HL-60 (cell line): ENCODE measurements around the gene CADM1.

ENCODE experiments used
- DNase-seq, 2 experiments: peaks; one replicate each; pipeline ENCODE4 v3.0.0-alpha.2; 2010 to 2020; ENCODE audit warnings: low read depth in 1 of 2, low spot score in 1 of 2
- H3K27ac ChIP-seq: fragments of 250-450 bp; sonication (Bioruptor Pico); replicated peaks from 2 replicates; pipeline ENCODE4 v1.5.1; 2020; ENCODE audit warnings: mild to moderate bottlenecking, moderate library complexity
- H3K27me3 ChIP-seq: fragments of 250-450 bp; sonication (Bioruptor Pico); 2 replicates; pipeline ENCODE4 v1.5.1; 2021; ENCODE audit warnings: mild to moderate bottlenecking, moderate library complexity; ENCODE audit not compliant: insufficient read depth, poor library complexity, severe bottlenecking
- H3K4me3 ChIP-seq: replicated peaks from 2 replicates; pipeline ENCODE4 v1.5.1; 2011; ENCODE audit warnings: mild to moderate bottlenecking, control low read depth, low read length; ENCODE audit not compliant: insufficient read depth
- CTCF ChIP-seq: IDR thresholded peaks from one replicate; pipeline ENCODE4 v1.5.1; 2011; ENCODE audit warnings: low read length, control low read depth, inconsistent platforms; ENCODE audit not compliant: insufficient read depth
- GABPA ChIP-seq: IDR thresholded peaks from 2 replicates; pipeline ENCODE4 v1.6.1; 2012; ENCODE audit warnings: low read depth
- POLR2AphosphoS5 ChIP-seq: IDR thresholded peaks from 2 replicates; pipeline ENCODE4 v1.6.1; 2012; ENCODE audit warnings: low read depth
- SPI1 ChIP-seq: IDR thresholded peaks from 2 replicates; pipeline ENCODE4 v1.6.1; 2012; ENCODE audit warnings: low read depth, mild to moderate bottlenecking, borderline replicate concordance
- TF ChIP-seq, protein P1 (sequence below): IDR thresholded peaks from 2 replicates; pipeline ENCODE4 v1.6.1; 2012; ENCODE audit warnings: low read depth; ENCODE audit not compliant: insufficient replicate concordance

The CADM1 gene

DNA sequence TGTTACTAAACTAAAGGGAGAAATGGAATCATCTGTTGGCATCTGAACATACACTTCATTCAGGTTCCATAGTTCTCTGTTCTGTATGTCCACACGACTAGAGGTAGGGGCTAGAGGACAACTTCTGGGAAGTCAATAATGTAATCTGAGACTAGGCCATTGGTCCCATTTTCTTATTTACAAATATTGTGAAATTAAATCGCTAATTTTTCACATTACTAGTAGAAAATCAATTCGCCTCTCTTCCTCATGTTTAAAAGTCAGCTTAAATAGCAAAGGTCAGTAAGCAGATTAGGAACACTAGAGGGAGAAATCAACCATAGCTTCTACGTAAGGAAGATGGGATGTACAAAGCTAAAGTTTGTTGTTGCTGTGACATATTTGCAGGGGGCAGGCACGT is 59.7 kb downstream of the CADM1 start:
- TF ChIP-seq, protein P1, sequence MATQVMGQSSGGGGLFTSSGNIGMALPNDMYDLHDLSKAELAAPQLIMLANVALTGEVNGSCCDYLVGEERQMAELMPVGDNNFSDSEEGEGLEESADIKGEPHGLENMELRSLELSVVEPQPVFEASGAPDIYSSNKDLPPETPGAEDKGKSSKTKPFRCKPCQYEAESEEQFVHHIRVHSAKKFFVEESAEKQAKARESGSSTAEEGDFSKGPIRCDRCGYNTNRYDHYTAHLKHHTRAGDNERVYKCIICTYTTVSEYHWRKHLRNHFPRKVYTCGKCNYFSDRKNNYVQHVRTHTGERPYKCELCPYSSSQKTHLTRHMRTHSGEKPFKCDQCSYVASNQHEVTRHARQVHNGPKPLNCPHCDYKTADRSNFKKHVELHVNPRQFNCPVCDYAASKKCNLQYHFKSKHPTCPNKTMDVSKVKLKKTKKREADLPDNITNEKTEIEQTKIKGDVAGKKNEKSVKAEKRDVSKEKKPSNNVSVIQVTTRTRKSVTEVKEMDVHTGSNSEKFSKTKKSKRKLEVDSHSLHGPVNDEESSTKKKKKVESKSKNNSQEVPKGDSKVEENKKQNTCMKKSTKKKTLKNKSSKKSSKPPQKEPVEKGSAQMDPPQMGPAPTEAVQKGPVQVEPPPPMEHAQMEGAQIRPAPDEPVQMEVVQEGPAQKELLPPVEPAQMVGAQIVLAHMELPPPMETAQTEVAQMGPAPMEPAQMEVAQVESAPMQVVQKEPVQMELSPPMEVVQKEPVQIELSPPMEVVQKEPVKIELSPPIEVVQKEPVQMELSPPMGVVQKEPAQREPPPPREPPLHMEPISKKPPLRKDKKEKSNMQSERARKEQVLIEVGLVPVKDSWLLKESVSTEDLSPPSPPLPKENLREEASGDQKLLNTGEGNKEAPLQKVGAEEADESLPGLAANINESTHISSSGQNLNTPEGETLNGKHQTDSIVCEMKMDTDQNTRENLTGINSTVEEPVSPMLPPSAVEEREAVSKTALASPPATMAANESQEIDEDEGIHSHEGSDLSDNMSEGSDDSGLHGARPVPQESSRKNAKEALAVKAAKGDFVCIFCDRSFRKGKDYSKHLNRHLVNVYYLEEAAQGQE, result no peak
- TF ChIP-seq SPI1 (no peak), POLR2AphosphoS5 (no peak)

DNA sequence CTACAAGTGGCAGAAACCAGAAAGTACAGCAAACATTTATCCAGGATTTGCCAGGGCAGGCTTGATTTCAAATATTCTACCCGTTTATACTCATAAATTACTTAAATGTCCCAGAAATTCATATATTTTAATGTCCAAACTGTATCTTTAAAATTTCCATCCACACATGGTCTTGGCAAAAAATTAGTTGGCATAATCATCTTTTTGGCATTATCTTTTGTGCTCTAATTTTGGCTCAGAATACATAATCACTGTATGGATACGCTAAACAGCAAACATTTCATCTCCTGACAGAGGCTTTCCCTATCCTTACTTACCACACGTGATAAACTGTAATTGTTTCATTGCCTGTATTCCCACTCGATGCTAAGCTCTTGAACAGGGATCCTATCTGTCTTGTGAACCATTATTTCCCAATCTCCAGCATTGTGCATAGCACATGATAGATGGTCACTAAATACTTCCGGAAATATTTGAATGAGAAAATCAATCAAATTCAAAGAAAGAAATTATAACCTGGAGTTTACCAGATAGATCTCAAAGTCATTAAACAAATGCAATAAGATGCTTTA is 64.2 kb downstream of the CADM1 start:
- H3K27me3 ChIP-seq, result no peaks in the 10 kb centered on the region
- H3K4me3 ChIP-seq, result no peak overlapping the region
- H3K27ac ChIP-seq, result no peak overlapping the region
- DNase-seq, result no peak
- TF ChIP-seq, protein P1, result no peak
- TF ChIP-seq CTCF (no peak), SPI1 (no peak), GABPA (no peak), POLR2AphosphoS5 (no peak)

More for the DNA sequence above, 59.7 kb downstream of the CADM1 start:
- Histone ChIP-seq H3K27ac (no peak overlapping the region), H3K27me3 (no peaks in the 10 kb centered on the region), H3K4me3 (no peak overlapping the region)
- DNase-seq, result no peak

DNA sequence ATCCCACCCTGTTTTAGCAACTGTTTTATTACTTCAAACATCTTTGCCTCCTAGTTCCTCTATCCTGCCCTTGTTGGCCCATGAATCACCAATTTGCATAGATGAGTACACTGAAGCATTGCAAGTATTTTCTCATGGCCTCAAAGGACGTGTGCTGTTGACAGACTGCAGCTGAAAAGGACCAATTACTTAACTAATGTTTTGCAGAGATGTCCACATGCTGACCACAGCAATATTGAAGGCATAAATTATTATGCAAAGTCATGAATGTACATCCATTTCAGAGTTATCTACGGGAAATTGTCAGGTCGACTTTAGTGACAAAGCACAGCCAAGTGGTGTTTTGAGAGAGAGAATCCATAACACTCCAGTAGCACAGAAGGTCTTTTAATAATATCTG is 64.8 kb downstream of the CADM1 start:
- Histone ChIP-seq H3K27ac (no peak overlapping the region), H3K4me3 (no peak overlapping the region), H3K27me3 (no peaks in the 10 kb centered on the region)
- DNase-seq, result no peak
- TF ChIP-seq CTCF (no peak), POLR2AphosphoS5 (no peak), GABPA (no peak)
- TF ChIP-seq, protein P1, result no peak
